ENCODE results near the gene ABCC10.

Gene ABCC10

GRCh38 chr6:43467752-43468151 is 40.4 kb downstream of the ABCC10 start:
- no peak for DNase-seq (ENCODE audit: low read depth)
- TF ChIP-seq, protein P1, sequence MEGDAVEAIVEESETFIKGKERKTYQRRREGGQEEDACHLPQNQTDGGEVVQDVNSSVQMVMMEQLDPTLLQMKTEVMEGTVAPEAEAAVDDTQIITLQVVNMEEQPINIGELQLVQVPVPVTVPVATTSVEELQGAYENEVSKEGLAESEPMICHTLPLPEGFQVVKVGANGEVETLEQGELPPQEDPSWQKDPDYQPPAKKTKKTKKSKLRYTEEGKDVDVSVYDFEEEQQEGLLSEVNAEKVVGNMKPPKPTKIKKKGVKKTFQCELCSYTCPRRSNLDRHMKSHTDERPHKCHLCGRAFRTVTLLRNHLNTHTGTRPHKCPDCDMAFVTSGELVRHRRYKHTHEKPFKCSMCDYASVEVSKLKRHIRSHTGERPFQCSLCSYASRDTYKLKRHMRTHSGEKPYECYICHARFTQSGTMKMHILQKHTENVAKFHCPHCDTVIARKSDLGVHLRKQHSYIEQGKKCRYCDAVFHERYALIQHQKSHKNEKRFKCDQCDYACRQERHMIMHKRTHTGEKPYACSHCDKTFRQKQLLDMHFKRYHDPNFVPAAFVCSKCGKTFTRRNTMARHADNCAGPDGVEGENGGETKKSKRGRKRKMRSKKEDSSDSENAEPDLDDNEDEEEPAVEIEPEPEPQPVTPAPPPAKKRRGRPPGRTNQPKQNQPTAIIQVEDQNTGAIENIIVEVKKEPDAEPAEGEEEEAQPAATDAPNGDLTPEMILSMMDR (IDR thresholded peaks at IDR 0.05; ENCODE audit: low read depth, low read length, missing control alignments) = no peak
- no peak overlapping the region for H3K4me3 ChIP-seq (ENCODE audit: low read depth, low read length)
- in situ Hi-C loops (cut with HindIII; ENCODE audit: low sequenced_read_pairs) = no loop called here

GRCh38 chr6:43468240-43468639 is 40.9 kb downstream of the ABCC10 start:
- DNase-seq (ENCODE audit: low read depth) = no peak
- H3K4me3 ChIP-seq (ENCODE audit: low read depth, low read length) = no peak overlapping the region
- in situ Hi-C loops (cut with HindIII; ENCODE audit: low sequenced_read_pairs) = no loop called here
- TF ChIP-seq, protein P1 (IDR thresholded peaks at IDR 0.05; ENCODE audit: low read depth, low read length, missing control alignments) = no peak

DNA sequence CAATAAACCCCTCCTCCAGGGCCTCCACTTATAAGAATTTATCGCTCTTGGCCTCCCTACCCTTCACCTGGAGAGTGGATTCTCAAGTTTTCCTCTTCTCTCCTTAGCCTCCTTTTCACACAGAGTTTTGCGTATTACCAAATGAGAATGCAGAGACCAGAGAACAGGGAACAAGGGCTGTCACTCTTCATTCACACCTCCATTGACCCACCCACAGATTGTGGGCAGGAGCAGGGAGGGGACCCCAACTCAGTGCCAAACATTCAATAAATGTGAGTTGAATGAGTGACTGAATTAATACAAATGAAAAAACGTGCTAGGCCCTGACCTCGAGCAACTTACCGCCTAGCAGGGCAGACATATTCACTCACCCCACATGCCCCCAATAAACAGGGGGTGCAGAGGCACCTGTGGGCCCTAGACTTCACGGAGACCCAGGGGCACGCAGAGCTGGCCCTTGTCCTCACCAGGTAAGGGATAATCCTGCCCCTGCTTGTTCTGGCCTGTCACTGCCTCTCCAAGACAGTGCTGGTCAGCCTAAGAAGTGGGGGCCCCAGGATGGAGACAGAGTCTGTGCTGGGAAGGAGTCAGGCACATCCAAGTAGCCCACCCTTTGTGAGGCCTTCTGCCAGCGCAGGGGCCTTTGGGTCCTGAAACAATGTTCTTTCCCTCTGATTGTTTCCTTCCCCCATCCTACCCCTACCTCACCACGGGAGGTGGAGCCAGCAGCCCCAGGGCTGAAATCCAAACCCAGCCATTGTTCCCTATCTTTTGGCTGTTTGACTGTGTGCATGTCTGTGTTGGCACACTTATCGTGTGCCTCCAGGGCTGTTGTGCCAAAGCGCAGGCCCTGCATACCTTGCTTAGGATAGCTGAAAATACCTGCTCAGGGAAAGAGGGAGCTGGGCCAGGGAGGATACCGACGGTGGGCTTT is 41.7 kb downstream of the ABCC10 start:
- in situ Hi-C loops (cut with HindIII; ENCODE audit: low sequenced_read_pairs) = no loop called here
- DNase-seq (ENCODE audit: low read depth) = no peak
- TF ChIP-seq, protein P1 (IDR thresholded peaks at IDR 0.05; ENCODE audit: low read depth, low read length, missing control alignments) = no peak
- H3K4me3 ChIP-seq (ENCODE audit: low read depth, low read length) = no peak overlapping the region

DNA sequence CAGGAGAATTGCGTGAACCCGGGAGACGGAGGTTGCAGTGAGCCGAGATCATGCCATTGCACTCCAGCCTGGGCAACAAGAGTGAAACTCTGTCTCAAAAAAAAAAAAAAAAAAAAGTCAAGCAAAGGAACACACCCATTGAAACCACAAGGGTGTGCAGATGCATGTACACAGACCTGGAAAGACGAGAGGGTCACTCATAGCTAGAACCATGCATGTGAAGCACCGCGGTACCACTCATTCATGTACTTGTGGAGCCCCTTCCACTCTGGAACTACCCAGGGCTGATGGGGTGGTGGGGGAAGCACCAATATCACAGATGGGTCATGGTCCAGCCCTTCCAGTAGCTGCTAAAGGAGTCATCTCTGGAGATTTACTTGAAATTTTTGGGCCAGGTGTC is 42.6 kb downstream of the ABCC10 start:
- no peak for DNase-seq (ENCODE audit: low read depth)
- TF ChIP-seq, protein P1 (IDR thresholded peaks at IDR 0.05; ENCODE audit: low read depth, low read length, missing control alignments) = no peak
- no peak overlapping the region for H3K4me3 ChIP-seq (ENCODE audit: low read depth, low read length)
- in situ Hi-C loops (cut with HindIII; ENCODE audit: low sequenced_read_pairs) = no loop called here

DNA sequence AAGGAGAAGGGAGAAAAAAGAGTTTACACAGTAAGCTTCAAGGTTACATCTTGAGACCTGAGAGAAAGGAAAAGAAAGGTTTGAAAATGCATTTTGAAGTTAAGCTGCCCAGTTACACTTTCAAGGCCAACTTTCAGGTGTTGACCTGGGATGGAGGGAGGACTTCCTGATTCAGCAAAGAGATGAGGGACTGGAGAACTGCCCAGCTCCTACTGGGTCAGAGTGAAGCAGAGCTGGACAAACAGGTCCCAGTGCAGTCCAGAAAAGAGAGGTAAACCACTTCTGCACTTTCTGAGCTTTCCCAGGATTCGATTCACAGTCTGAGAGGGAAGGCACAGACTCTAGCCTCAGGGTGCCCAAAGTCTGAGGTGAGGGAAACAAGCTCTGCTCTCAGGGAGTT is 44.1 kb downstream of the ABCC10 start:
- no peak overlapping the region for H3K4me3 ChIP-seq (ENCODE audit: low read depth, low read length)
- in situ Hi-C loops (cut with HindIII; ENCODE audit: low sequenced_read_pairs) = no loop called here
- DNase-seq (ENCODE audit: low read depth) = no peak
- TF ChIP-seq, protein P1 (IDR thresholded peaks at IDR 0.05; ENCODE audit: low read depth, low read length, missing control alignments) = no peak

DNA sequence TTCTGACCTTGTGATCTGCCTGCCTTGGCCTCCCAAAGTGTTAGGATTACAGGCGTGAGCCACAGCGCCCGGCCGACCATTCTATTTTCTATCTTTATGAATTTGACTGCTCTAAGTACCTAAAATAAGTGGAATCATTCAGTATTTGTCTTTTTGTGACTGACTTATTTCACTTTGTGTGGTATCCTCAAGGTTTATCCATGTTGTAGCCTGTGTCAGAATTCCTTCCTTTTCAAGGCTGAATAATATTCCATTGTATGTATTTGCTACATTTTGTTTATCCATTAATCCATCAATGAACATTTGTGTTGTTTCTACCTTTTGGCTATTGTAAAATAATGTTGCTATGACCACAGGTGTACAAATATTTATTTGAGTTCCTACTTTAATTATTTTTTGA is 45.2 kb downstream of the ABCC10 start:
- H3K4me3 ChIP-seq (ENCODE audit: low read depth, low read length) = no peak overlapping the region
- in situ Hi-C loops (cut with HindIII; ENCODE audit: low sequenced_read_pairs) = no loop called here
- TF ChIP-seq, protein P1 (IDR thresholded peaks at IDR 0.05; ENCODE audit: low read depth, low read length, missing control alignments) = no peak
- DNase-seq (ENCODE audit: low read depth) = no peak

Data from astrocyte of the cerebellum (primary cell).